ENCODE data around the gene DBF4.
"Not testable (repeated sequence)": the region's sequence is repeated elsewhere in the genome, so short reads cannot be mapped to it uniquely, and the experiment has no call there.

Gene DBF4

DNA sequence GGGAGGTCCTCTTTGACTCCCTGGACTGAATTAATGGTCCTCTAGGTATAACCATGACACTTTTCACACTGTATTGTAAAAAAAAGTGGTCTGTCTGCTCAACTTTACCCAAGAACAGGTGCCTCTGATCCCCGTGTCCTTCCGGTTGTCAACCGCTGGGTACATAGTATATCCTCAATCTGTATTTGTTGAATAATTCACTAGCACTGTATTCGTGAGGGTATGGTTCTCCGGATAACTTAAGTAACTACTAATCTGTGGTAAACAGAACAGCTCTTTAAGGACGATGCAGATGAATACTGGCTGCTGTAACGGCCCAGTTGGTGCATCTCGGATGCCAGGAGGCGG, 57.3 kb downstream of the DBF4 start:
- Histone ChIP-seq H3K4me1 (ENCODE audit: control insufficient read depth, insufficient read depth, low read length) (peaks cover 13% of the 10 kb centered on the region), H3K9me3 (ENCODE audit: control insufficient read depth, low read length) (no peaks in the 10 kb centered on the region), H3K4me3 (ENCODE audit: low read length) (peak overlapping the region; percentile 87), H3K36me3 (ENCODE audit: control insufficient read depth, insufficient read depth, low read length, severe bottlenecking) (no peaks in the 10 kb centered on the region), H3K27me3 (replicated peaks; ENCODE audit: control insufficient read depth, insufficient read depth, low read length) (no peaks in the 10 kb centered on the region), H3K9ac (ENCODE audit: low read length) (peak overlapping the region; percentile 72)
- no peak for DNase-seq (ENCODE audit: low read depth)

DNA sequence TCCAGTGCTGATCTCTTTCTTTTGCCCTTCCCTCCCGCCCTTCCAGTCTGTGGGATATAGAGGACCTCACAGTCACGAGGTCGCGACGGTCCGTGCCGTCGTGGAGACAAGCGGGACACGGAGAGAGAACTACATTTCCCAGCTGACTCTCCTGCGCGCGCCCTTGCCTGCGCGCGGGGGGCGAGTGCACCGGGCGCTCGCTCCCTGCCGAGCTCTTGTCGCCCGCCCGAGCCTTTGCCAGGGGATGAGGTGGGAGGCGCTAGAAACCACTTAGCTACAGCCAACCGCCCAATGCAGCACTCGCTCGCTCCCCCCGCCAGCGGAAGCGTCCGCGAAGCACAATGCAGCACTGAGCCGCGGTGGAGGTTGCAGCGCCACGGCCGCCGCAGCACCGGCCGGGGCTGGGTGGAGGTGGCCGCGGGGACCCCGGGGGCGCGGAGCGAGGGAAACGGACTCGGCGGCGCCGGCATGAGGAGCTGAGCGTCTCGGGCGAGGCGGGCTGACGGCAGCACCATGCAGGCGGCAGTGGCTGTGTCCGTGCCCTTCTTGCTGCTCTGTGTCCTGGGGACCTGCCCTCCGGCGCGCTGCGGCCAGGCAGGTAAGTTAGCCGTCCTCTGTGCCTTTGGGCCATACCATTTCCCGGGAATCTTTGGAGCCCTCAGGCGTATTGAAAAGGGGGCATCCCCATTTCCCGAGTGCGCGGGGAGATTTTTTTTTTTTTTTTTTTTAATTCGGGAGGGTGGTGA, 57.8 kb downstream of the DBF4 start, which contains the start of gene ADAM22:
TSS of gene ADAM22 (plus strand) at position 299 of the 746 bp plus-strand sequence. CDS start at position 514, 215 bp downstream.
- H3K27me3 ChIP-seq (replicated peaks; ENCODE audit: control insufficient read depth, insufficient read depth, low read length) = no peaks in the 10 kb centered on the region
- H3K9me3 ChIP-seq (ENCODE audit: control insufficient read depth, low read length) = no peaks in the 10 kb centered on the region
- peak; percentile 83 for DNase-seq (ENCODE audit: low read depth)
- peak within 1 kb of the TSS; percentile 87 for H3K4me3 ChIP-seq (ENCODE audit: low read length)
- peaks cover 13% of the 10 kb centered on the region for H3K4me1 ChIP-seq (ENCODE audit: control insufficient read depth, insufficient read depth, low read length)
- H3K9ac ChIP-seq (ENCODE audit: low read length) = peak within 1 kb of the TSS; percentile 72
- H3K36me3 ChIP-seq (ENCODE audit: control insufficient read depth, insufficient read depth, low read length, severe bottlenecking) = no peaks in the 10 kb centered on the region

DNA sequence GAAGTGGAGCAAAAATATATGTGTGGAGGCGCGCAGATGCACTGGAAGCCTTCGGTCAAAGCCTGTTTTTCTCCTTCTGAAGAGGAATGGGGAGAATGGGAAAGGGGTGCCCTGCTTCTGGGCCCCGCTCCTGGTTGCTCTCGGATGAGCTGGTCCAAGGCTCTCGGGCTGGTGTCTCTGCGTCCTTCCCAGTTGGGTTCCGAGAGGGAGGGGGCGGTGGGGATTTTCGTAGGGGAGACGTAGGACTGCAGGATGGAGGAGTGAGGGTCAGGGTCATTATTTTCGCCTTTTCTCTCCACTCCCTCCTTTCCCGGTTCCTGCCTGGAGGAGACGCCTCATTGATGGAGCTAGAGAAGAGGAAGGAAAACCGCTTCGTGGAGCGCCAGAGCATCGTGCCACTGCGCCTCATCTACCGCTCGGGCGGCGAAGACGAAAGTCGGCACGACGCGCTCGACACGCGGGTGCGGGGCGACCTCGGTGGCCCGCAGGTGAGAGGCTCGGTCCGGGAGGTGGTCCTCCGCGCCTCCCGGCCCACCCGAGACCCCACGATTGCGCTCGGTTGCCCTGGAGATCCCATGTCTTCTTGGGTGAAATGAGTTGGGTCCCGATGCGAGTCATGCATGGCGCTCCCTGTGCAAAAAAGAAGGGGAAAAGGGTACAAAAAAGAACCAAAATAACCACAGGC, 58.5 kb downstream of the DBF4 start:
- Histone ChIP-seq H3K9me3 (ENCODE audit: control insufficient read depth, low read length) (no peaks in the 10 kb centered on the region), H3K27me3 (replicated peaks; ENCODE audit: control insufficient read depth, insufficient read depth, low read length) (no peaks in the 10 kb centered on the region), H3K4me3 (ENCODE audit: low read length) (peak overlapping the region; percentile 87), H3K36me3 (ENCODE audit: control insufficient read depth, insufficient read depth, low read length, severe bottlenecking) (no peaks in the 10 kb centered on the region), H3K9ac (ENCODE audit: low read length) (peak overlapping the region; percentile 72), H3K4me1 (ENCODE audit: control insufficient read depth, insufficient read depth, low read length) (peaks cover 13% of the 10 kb centered on the region)
- DNase-seq (ENCODE audit: low read depth) = peak; percentile 33

DNA sequence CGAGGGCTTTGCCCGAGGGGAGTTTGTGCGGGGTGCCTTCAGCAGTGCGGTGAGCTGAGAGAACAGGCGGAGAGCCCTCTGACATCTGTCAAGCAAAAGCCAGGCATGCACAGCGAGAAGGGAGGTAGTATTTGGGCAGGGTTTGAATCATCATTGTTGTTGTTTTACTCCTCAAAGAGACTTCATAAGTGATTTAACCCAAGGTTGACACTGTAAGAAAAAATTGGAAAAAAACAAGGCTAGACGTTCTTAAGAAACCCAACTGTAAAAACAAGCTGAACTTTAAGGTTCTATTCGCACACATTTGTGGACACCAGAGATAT, 59.1 kb downstream of the DBF4 start:
- DNase-seq (ENCODE audit: low read depth) = peak; percentile 2
- H3K9me3 ChIP-seq (ENCODE audit: control insufficient read depth, low read length) = no peaks in the 10 kb centered on the region
- H3K36me3 ChIP-seq (ENCODE audit: control insufficient read depth, insufficient read depth, low read length, severe bottlenecking) = no peaks in the 10 kb centered on the region
- peak overlapping the region; percentile 87 for H3K4me3 ChIP-seq (ENCODE audit: low read length)
- H3K9ac ChIP-seq (ENCODE audit: low read length) = no peak overlapping the region
- peaks cover 13% of the 10 kb centered on the region for H3K4me1 ChIP-seq (ENCODE audit: control insufficient read depth, insufficient read depth, low read length)
- no peaks in the 10 kb centered on the region for H3K27me3 ChIP-seq (replicated peaks; ENCODE audit: control insufficient read depth, insufficient read depth, low read length)

DNA sequence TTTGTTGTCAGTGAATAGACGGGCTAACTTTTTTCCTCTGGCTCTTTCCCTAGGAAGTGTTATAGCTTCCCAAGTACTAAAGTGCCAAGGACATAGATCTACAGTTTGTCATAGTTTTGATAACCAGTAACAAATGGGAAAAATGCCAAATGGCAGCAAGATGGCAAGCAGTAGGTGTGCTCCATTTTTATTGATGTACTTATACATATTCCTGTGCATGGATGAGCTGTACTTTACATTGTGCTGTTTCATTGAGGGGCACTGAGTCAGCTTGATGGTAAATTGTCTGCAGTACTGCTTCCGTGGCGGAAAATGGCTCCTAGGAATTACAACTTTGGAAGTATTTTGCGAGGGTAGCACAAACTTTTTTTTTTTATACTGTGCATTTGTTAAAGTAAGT, 64.8 kb downstream of the DBF4 start:
- H3K4me1 ChIP-seq (ENCODE audit: control insufficient read depth, insufficient read depth, low read length) = no peaks in the 10 kb centered on the region
- DNase-seq (ENCODE audit: low read depth) = no peak
- H3K27me3 ChIP-seq (replicated peaks; ENCODE audit: control insufficient read depth, insufficient read depth, low read length) = no peaks in the 10 kb centered on the region
- no peaks in the 10 kb centered on the region for H3K36me3 ChIP-seq (ENCODE audit: control insufficient read depth, insufficient read depth, low read length, severe bottlenecking)
- H3K9me3 ChIP-seq (ENCODE audit: control insufficient read depth, low read length) = no peaks in the 10 kb centered on the region
- no peak overlapping the region for H3K9ac ChIP-seq (ENCODE audit: low read length)
- no peak overlapping the region for H3K4me3 ChIP-seq (ENCODE audit: low read length)

DNA sequence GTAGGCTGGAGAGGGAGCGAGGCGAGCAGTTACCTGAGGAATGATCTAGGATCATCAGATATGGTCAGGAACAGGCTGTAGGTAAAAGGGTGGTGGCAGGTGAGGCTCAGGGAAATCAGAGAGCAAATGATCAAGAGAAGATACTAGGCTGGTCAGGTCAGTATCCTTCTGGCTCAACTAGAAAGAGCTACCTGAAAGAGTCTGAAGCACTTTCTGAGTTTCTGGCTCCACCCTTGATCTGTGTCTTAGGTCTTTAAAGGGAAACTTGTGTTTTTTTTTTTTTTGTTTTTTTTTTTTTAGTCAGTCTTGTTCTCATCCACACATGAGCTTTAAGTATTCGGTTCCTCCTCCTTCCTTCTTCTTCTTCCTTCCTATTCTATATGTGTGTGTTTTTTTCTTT, 68.3 kb downstream of the DBF4 start:
- H3K36me3 ChIP-seq (ENCODE audit: control insufficient read depth, insufficient read depth, low read length, severe bottlenecking) = no peaks in the 10 kb centered on the region
- H3K9ac ChIP-seq (ENCODE audit: low read length) = no peak overlapping the region
- peaks cover 3% of the 10 kb centered on the region for H3K4me1 ChIP-seq (ENCODE audit: control insufficient read depth, insufficient read depth, low read length)
- no peak for DNase-seq (ENCODE audit: low read depth)
- H3K27me3 ChIP-seq (replicated peaks; ENCODE audit: control insufficient read depth, insufficient read depth, low read length) = no peaks in the 10 kb centered on the region
- no peaks in the 10 kb centered on the region for H3K9me3 ChIP-seq (ENCODE audit: control insufficient read depth, low read length)
- no peak overlapping the region for H3K4me3 ChIP-seq (ENCODE audit: low read length)

DNA sequence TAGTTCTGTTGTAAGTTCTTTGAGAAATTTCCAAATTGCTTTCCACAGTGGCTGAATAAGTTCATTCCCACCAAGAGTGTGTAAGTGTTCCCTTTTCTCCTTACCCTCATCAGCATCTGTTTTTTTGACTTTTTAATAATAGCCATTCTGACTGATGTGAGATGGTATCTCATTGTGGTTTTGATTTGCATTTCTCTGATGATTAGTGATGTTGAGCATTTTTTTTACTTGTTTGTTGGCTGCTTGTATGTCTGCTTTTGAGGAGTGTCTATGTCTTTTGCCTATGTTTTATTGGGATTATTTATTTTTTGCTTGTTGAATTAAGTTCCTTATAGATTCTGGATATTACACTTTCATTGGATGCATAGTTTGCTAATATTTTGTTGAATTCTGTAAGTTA, 69.6 kb downstream of the DBF4 start:
- H3K36me3 ChIP-seq (ENCODE audit: control insufficient read depth, insufficient read depth, low read length, severe bottlenecking); H3K27me3 ChIP-seq (replicated peaks; ENCODE audit: control insufficient read depth, insufficient read depth, low read length); H3K9me3 ChIP-seq (ENCODE audit: control insufficient read depth, low read length); DNase-seq (ENCODE audit: low read depth); H3K4me3 ChIP-seq (ENCODE audit: low read length); H3K4me1 ChIP-seq (ENCODE audit: control insufficient read depth, insufficient read depth, low read length); H3K9ac ChIP-seq (ENCODE audit: low read length): not testable (repeated sequence)

DNA sequence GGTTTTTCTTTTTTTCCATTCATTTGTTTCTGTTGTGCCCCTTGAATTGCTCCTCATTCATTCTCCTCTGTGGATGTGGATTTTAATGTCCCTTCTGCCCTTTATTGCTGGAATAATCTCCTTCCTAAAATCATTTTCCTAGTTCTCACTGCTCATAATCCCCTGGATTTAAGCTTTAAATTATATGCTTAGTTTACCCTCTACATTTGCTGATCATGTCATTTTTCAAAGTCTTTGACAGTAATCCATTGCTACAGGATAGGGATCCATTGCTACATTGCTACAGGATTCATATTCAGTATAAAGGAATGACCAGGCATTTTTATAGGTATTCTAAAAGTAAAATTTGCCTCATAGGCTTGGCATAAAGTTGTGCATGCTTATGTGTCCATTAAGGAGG, 72.1 kb downstream of the DBF4 start:
- H3K36me3 ChIP-seq (ENCODE audit: control insufficient read depth, insufficient read depth, low read length, severe bottlenecking) = no peaks in the 10 kb centered on the region
- DNase-seq (ENCODE audit: low read depth) = no peak
- no peak overlapping the region for H3K4me3 ChIP-seq (ENCODE audit: low read length)
- H3K9ac ChIP-seq (ENCODE audit: low read length) = no peak overlapping the region
- no peaks in the 10 kb centered on the region for H3K27me3 ChIP-seq (replicated peaks; ENCODE audit: control insufficient read depth, insufficient read depth, low read length)
- peaks cover 3% of the 10 kb centered on the region for H3K4me1 ChIP-seq (ENCODE audit: control insufficient read depth, insufficient read depth, low read length)
- no peaks in the 10 kb centered on the region for H3K9me3 ChIP-seq (ENCODE audit: control insufficient read depth, low read length)
